BJ (cell line): ENCODE measurements around the gene C1orf226. TPM values are rescaled to one million over a fixed set of nuclear protein-coding genes. Genes with fewer than 3 reads are reported as not detected.

Experiments
- CTCF ChIA-PET: fragments of 350-600 bp; formaldehyde crosslinking; extraction: SDS; loops from one replicate; lab custom pipeline; 2021; ENCODE audit warnings: antibody characterized with exemption, inconsistent platforms; lab: Yijun Ruan, JAX
- POLR2A ChIA-PET: fragments of 300-600 bp; sonication (Branson Sonifier 250); formaldehyde crosslinking; extraction: SDS; loops from one replicate; lab custom pipeline; 2021; ENCODE audit warnings: antibody characterized with exemption; lab: Charles Lee
- DNase-seq: peaks from one replicate; pipeline ENCODE4 v3.0.0-alpha.2; 2011; ENCODE audit warnings: low read depth
- H3K27me3 ChIP-seq: 2 replicates; pipeline ENCODE4 v1.6.0; 2011; ENCODE audit warnings: low read length; ENCODE audit not compliant: control insufficient read depth, insufficient read depth
- H3K36me3 ChIP-seq: 2 replicates; pipeline ENCODE4 v1.5.1; 2011; ENCODE audit warnings: low read length; ENCODE audit not compliant: control insufficient read depth, insufficient read depth
- H3K4me3 ChIP-seq: 2 replicates; pipeline ENCODE4 v1.5.1; 2011; ENCODE audit warnings: low read depth, mild to moderate bottlenecking, control low read depth, low read length
- polyA plus RNA-seq: library from polyadenylated mRNA; depleted of rRNA; stranded (reverse); fragments of >200 nt; gene quantifications from 2 replicates; pipeline ENCODE4 v1.2.3, GENCODE V29; 2011
- TF ChIP-seq, protein P1 (sequence below): IDR thresholded peaks from 2 replicates; pipeline ENCODE4 v1.5.1; 2011; ENCODE audit warnings: low read depth, mild to moderate bottlenecking, control low read depth, inconsistent platforms, low read length, moderate library complexity; ENCODE audit not compliant: insufficient read depth

The C1orf226 gene
- polyA plus RNA-seq, 1 experiment = 1.3 TPM

DNA sequence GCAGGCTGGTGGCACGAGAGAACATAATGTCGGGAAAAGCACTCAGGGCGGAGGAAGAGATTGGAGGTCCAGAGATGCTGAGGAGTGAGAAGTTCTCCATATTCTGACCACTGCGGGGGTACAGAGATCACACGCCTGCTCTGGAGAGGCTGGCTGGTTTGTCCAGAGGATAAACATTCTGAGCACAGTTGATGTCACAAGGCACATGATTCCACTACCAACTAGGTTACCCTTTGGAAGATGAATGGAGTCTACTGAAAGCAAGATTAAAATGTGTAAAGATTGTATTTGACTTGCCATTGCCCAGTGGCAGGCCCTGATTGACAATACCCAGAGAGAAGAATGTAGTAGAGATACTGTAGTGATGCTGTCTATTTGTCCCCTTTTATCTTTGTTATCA lies 4.8 kb upstream of the C1orf226 start, which contains the start of gene SPATA46:
Gene SPATA46 (minus strand): TSS at position 164 of the 400 bp plus-strand sequence. CDS start 64 bp downstream, at position 100.
- no peak for DNase-seq
- ChIA-PET CTCF (no interaction called here), POLR2A (no interaction called here)
- H3K4me3 ChIP-seq = no peak within 1 kb of the TSS
- H3K27me3 ChIP-seq = no peaks in the 10 kb centered on the region
- TF ChIP-seq, protein P1, sequence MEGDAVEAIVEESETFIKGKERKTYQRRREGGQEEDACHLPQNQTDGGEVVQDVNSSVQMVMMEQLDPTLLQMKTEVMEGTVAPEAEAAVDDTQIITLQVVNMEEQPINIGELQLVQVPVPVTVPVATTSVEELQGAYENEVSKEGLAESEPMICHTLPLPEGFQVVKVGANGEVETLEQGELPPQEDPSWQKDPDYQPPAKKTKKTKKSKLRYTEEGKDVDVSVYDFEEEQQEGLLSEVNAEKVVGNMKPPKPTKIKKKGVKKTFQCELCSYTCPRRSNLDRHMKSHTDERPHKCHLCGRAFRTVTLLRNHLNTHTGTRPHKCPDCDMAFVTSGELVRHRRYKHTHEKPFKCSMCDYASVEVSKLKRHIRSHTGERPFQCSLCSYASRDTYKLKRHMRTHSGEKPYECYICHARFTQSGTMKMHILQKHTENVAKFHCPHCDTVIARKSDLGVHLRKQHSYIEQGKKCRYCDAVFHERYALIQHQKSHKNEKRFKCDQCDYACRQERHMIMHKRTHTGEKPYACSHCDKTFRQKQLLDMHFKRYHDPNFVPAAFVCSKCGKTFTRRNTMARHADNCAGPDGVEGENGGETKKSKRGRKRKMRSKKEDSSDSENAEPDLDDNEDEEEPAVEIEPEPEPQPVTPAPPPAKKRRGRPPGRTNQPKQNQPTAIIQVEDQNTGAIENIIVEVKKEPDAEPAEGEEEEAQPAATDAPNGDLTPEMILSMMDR = no peak
- no peaks in the 10 kb centered on the region for H3K36me3 ChIP-seq

DNA sequence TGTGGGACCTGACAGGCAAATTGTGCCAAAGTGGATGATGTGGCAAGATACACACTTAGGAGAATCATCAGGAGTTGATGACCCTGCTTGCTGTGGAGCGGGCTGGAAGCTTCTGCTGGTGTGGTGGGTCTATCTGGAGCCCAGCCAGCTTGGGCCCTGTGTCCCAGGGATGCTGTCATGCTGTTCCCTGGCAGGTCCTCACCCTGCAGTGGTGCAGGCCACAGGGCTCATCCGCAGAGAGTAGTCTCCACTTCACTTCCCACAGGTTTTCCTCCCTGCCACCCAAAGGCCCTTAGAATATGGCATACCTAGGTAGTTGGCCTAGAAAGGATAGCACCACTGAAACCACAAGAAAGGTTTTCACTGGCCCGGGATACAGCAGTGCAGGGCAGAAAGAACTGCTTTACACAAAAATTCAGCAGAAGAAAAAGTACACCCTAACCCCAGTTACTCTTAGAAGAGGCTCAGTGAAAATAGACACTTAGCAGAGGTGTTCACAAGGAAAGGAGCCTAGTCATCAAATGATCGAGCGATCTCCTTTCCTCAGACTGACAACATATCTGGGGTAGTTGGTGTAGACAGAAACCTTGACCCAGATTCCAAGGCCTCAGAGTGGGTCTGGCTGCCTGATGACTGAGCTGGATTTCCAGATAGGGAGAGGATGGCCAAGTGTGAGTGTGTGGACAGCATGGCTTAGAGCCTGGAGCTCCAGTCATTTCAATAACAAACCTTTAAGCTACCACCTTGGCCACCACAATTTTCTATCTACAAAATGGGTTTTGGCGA lies 1.3 kb upstream of the C1orf226 start:
- DNase-seq = no peak

DNA sequence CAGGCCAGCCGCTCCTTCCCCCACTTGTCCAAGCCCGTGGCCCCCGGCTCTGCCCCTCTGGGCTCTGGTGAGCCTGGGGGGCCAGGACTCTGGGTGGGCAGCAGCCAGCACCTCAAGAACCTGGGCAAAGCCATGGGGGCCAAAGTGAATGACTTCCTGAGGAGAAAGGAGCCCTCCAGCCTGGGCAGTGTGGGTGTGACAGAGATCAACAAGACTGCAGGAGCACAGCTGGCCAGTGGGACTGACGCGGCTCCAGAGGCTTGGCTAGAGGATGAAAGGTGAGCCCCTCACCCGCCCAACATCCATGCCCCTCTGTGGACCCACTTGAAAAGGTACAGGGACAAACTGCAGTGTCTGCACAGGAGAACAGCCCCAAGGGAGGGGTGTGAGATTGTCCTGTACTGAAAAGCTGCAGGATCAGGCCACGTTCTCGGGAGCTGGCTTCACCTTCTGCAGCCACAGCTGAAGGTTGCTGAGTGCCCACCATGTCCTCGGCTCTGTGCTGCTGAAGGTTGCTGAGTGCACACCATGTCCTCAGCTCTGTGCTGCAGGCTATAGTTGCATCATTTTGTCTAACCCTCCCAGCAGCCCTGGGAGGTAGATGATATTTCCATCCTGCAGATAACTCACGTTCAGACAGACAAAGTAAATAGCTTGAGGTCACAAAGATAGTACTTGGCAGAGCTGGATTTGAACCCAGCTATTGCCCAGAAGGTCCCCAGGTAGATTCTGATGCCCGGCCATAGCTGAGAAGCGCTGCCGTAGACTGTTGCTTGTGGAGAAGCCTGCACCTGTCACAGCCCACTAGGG lies 618 bp downstream of the C1orf226 start:
- CTCF ChIA-PET = interaction anchor here (2.6 to 3.8 kb wide), 2 partner anchors 9 to 10 kb away, joined by 9 to 24 read pairs; no protein-coding TSS in a partner anchor
- Histone ChIP-seq H3K4me3 (no peak overlapping the region), H3K27me3 (no peaks in the 10 kb centered on the region), H3K36me3 (no peaks in the 10 kb centered on the region)
- no peak for DNase-seq
- POLR2A ChIA-PET = interaction anchor here (0.7 kb wide), 1 partner anchor 22 kb away, joined by 3 read pairs; no protein-coding TSS in a partner anchor
- TF ChIP-seq, protein P1 = no peak

More for the DNA sequence above, 1.3 kb upstream of the C1orf226 start:
- Histone ChIP-seq H3K4me3 (no peak overlapping the region), H3K27me3 (no peaks in the 10 kb centered on the region), H3K36me3 (no peaks in the 10 kb centered on the region)
- TF ChIP-seq, protein P1 = no peak
- ChIA-PET POLR2A (no interaction called here), CTCF (interaction anchor here (1.2 to 3.8 kb wide), 4 partner anchors 8 to 14 kb away, joined by 5 to 24 read pairs (median 8); no protein-coding TSS in a partner anchor)

DNA sequence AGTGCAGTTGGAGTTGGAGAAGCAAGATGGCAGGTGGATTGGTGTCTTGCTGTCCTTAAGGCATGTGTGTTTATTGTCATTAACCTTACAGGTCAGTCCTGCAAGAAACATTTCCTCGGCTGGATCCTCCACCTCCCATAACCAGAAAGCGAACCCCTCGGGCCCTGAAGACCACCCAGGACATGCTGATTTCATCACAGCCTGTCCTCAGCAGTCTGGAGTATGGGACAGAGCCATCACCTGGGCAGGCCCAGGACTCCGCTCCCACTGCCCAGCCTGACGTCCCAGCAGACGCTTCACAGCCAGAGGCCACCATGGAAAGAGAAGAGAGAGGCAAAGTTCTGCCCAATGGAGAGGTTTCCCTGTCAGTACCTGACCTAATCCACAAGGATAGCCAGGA lies 1.6 kb downstream of the C1orf226 start:
- ChIA-PET POLR2A (interaction anchor here (0.7 kb wide), 1 partner anchor 23 kb away, joined by 3 read pairs; no protein-coding TSS in a partner anchor), CTCF (interaction anchor here (2.6 to 3.8 kb wide), 2 partner anchors 8 to 11 kb away, joined by 9 to 24 read pairs; no protein-coding TSS in a partner anchor)
- TF ChIP-seq, protein P1 = no peak
- no peaks in the 10 kb centered on the region for H3K36me3 ChIP-seq
- H3K4me3 ChIP-seq = no peak overlapping the region
- DNase-seq = no peak
- no peaks in the 10 kb centered on the region for H3K27me3 ChIP-seq

DNA sequence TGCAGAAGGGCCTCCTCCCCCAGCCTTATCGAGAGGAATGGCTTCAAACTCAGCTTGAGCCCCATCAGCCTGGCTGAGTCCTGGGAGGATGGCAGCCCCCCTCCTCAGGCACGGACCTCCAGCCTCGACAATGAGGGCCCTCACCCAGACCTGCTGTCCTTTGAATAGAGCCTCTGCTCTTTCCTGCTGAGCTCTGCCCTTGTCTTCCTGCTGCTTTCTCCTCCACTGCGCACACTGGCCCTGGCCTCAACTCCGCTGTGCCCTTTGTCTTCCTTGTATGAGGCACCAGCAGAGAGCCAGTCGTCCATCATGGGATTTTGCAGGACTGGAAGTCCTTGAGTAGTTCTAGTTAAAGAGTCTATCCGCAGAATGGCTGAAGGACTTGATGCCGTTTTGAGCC lies 2.0 kb downstream of the C1orf226 start:
- Histone ChIP-seq H3K27me3 (no peaks in the 10 kb centered on the region), H3K36me3 (no peaks in the 10 kb centered on the region), H3K4me3 (no peak overlapping the region)
- TF ChIP-seq, protein P1 = no peak
- DNase-seq = no peak
- ChIA-PET CTCF (interaction anchor here (3.8 kb wide), 1 partner anchor 8 kb away, joined by 24 read pairs; no protein-coding TSS in a partner anchor), POLR2A (no interaction called here)
